ENCODE data around the gene RGMA.

RGMA gene

DNA sequence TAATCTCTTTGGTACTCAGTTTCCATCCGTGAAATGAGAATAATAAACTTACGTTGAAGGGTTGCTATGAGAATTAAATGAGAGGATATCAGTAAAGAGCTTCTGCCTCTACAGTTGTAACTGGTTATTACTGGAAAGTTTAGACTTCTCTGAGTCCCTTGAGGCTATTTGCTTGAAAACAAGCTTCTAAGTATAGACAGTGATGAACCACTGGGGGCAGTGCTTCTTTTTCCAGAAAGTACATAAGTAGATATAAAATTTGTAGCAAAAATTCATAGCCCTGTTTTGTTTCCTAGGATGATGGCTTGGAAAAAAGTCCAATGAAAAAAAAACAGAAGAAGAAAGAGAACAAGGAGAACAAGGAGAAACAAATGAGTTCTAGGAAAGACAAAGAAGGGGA, 87.1 kb downstream of the RGMA start:
- TF ChIP-seq, protein P1, sequence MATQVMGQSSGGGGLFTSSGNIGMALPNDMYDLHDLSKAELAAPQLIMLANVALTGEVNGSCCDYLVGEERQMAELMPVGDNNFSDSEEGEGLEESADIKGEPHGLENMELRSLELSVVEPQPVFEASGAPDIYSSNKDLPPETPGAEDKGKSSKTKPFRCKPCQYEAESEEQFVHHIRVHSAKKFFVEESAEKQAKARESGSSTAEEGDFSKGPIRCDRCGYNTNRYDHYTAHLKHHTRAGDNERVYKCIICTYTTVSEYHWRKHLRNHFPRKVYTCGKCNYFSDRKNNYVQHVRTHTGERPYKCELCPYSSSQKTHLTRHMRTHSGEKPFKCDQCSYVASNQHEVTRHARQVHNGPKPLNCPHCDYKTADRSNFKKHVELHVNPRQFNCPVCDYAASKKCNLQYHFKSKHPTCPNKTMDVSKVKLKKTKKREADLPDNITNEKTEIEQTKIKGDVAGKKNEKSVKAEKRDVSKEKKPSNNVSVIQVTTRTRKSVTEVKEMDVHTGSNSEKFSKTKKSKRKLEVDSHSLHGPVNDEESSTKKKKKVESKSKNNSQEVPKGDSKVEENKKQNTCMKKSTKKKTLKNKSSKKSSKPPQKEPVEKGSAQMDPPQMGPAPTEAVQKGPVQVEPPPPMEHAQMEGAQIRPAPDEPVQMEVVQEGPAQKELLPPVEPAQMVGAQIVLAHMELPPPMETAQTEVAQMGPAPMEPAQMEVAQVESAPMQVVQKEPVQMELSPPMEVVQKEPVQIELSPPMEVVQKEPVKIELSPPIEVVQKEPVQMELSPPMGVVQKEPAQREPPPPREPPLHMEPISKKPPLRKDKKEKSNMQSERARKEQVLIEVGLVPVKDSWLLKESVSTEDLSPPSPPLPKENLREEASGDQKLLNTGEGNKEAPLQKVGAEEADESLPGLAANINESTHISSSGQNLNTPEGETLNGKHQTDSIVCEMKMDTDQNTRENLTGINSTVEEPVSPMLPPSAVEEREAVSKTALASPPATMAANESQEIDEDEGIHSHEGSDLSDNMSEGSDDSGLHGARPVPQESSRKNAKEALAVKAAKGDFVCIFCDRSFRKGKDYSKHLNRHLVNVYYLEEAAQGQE (IDR thresholded peaks at IDR 0.05; ENCODE audit: insufficient read depth in 1 of 2, low read depth in 2 of 2, low read length in 2 of 2) = no peak
- TF ChIP-seq POLR2AphosphoS5 (IDR thresholded peaks at IDR 0.05; ENCODE audit: low read depth, low read length) (no peak), TAF1 (IDR thresholded peaks at IDR 0.05; ENCODE audit: borderline replicate concordance, insufficient read depth, low read length) (no peak), SIN3A (IDR thresholded peaks at IDR 0.05; ENCODE audit: borderline replicate concordance, insufficient read depth, low read length) (no peak), FOXP2 (optimal IDR thresholded peaks at IDR 0.05; ENCODE audit: borderline replicate concordance, extremely low read depth, extremely low read length, insufficient read depth) (no peak)

DNA sequence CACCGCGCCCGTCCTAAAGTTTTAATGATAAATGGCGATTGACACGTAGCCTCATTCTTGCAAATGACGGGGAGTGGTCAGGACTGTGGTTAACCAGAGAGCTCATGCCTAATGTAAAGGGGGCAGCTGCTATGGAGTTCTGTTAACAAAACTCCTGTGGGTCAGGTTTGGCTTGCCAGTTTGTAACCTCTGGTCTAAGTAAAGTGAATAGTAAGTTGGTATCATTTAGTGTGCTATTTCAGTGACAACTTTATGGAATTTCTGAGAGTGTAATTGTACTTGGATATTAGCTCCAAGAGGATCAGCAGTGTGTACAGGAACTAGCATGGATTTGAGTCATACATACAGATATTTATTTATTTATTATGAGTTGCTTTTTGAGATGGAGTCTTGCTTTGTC, 87.9 kb downstream of the RGMA start:
- TF ChIP-seq, protein P1 (IDR thresholded peaks at IDR 0.05; ENCODE audit: insufficient read depth in 1 of 2, low read depth in 2 of 2, low read length in 2 of 2) = no peak
- TF ChIP-seq SIN3A (IDR thresholded peaks at IDR 0.05; ENCODE audit: borderline replicate concordance, insufficient read depth, low read length) = no peak
- no peak for TF ChIP-seq POLR2AphosphoS5 (IDR thresholded peaks at IDR 0.05; ENCODE audit: low read depth, low read length)
- no peak for TF ChIP-seq TAF1 (IDR thresholded peaks at IDR 0.05; ENCODE audit: borderline replicate concordance, insufficient read depth, low read length)
- TF ChIP-seq FOXP2 (optimal IDR thresholded peaks at IDR 0.05; ENCODE audit: borderline replicate concordance, extremely low read depth, extremely low read length, insufficient read depth) = no peak

- TF ChIP-seq SIN3A (IDR thresholded peaks at IDR 0.05; ENCODE audit: borderline replicate concordance, insufficient read depth, low read length) (no peak), POLR2AphosphoS5 (IDR thresholded peaks at IDR 0.05; ENCODE audit: low read depth, low read length) (no peak), TAF1 (IDR thresholded peaks at IDR 0.05; ENCODE audit: borderline replicate concordance, insufficient read depth, low read length) (no peak), FOXP2 (optimal IDR thresholded peaks at IDR 0.05; ENCODE audit: borderline replicate concordance, extremely low read depth, extremely low read length, insufficient read depth) (no peak)
- TF ChIP-seq, protein P1 (IDR thresholded peaks at IDR 0.05; ENCODE audit: insufficient read depth in 1 of 2, low read depth in 2 of 2, low read length in 2 of 2) = no peak
Observed at GRCh38 chr15:92997821-92998220, 91.2 kb downstream of the RGMA start.

DNA sequence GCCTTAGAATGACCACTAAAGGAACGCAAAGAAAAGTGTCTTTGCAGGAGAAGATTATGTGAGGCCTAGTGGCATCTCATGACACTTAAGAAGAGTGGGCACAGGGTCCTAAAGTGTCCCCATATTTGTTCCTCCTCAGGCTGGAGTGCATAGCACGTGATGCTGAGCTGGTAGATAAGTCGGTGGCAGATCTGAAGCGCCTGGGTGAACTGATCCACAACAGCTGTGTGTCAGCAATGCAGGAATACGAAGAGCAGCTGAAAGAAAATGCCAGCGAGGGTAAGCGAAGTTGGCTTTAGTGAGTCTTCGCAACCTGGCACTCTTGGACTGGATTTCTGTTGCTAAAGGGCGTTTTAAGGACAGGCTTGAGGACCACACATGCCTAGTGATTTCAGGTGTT, 96.3 kb downstream of the RGMA start:
- TF ChIP-seq FOXP2 (optimal IDR thresholded peaks at IDR 0.05; ENCODE audit: borderline replicate concordance, extremely low read depth, extremely low read length, insufficient read depth) (no peak), SIN3A (IDR thresholded peaks at IDR 0.05; ENCODE audit: borderline replicate concordance, insufficient read depth, low read length) (no peak), TAF1 (IDR thresholded peaks at IDR 0.05; ENCODE audit: borderline replicate concordance, insufficient read depth, low read length) (no peak), POLR2AphosphoS5 (IDR thresholded peaks at IDR 0.05; ENCODE audit: low read depth, low read length) (no peak)
- TF ChIP-seq, protein P1 (IDR thresholded peaks at IDR 0.05; ENCODE audit: insufficient read depth in 1 of 2, low read depth in 2 of 2, low read length in 2 of 2) = no peak

GRCh38 chr15:92990031-92990430, 99.0 kb downstream of the RGMA start:
- no peak for TF ChIP-seq POLR2AphosphoS5 (IDR thresholded peaks at IDR 0.05; ENCODE audit: low read depth, low read length)
- TF ChIP-seq TAF1 (IDR thresholded peaks at IDR 0.05; ENCODE audit: borderline replicate concordance, insufficient read depth, low read length) = no peak
- TF ChIP-seq SIN3A (IDR thresholded peaks at IDR 0.05; ENCODE audit: borderline replicate concordance, insufficient read depth, low read length) = no peak
- no peak for TF ChIP-seq FOXP2 (optimal IDR thresholded peaks at IDR 0.05; ENCODE audit: borderline replicate concordance, extremely low read depth, extremely low read length, insufficient read depth)
- TF ChIP-seq, protein P1 (IDR thresholded peaks at IDR 0.05; ENCODE audit: insufficient read depth in 1 of 2, low read depth in 2 of 2, low read length in 2 of 2) = no peak

Measured in PFSK-1 (cell line).